Mesenteric fat pad (tissue), 1 donor: Measurements from ENCODE around the gene SYNPR. TPM values are rescaled to one million over a fixed set of nuclear protein-coding genes. Genes with fewer than 3 reads are reported as not detected.

ENCODE experiments used
- DNase-seq: peaks from one replicate; pipeline ENCODE4 v3.0.0-alpha.2; 2020; ENCODE audit warnings: low spot score
- total RNA-seq: library from RNA; stranded (reverse); fragmentation: NEBNext Ultra II Directional; extraction: Animal tissue kit (Norgen Biotek cat#: 25700); gene quantifications from one replicate; pipeline ENCODE4 v1.2.1, GENCODE V29; 2021
- donor health status: DM: yes; HTN: yes; CAD: no.

The SYNPR gene
- total RNA-seq, 1 donor from 2014 or later = not detected

DNA sequence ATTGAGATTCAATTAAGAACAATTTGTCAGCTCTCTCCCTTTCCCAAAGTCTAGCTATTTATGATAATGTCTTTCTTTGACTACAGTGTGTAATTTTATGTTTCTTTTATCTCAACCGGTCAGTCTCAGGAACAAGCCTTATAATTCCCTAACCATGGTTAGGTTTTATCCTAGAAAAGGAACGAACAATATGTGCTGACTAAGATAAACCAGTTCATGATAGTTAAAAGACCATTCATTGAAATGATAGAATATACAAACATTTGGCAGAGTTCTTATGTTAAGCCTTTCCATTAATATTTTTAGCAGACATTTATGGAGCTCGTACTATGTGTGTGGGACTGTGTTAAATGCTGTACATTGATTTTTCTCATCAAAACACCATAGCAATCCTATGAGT is 106.3 kb downstream of the SYNPR start:
- DNase-seq = no peak

DNA sequence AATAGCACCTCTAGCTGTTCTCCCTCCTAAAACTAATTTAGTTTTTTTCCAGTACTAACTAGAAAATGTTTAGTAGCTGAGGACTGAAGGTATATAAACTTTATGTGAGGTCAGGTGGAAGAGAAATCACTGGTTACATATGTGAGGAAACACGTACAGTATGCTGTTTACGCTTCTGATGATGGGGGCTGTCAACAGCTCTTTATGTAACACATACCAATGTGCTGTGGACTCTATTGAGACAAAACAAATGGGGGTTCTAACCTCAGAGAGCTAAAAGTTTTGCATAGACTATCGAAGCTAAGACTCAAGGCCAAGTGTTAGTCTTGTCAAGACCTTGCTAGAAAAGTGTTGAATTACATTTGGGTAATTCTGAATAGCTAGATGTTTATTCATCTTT is 107.5 kb downstream of the SYNPR start:
- no peak for DNase-seq

DNA sequence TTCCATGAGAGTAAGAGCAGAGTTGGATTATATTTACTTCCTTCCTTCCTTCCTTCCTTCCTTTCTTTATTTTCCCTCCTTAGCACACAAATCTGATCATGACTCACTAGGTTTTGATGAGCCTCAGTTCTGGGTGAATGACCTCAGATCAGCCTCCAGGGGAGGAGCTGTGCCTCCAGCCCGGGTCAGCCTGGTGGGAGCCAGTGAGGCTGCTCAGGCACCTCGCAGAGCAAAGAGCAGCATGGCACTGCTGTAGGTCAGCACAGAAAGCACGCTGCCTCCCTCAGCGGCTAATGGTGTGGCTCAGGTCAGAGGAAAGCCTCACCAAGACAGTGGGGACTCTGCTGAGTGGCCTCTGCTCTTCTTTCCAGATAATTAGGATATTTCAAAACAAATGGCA is 108.5 kb downstream of the SYNPR start:
- DNase-seq = no peak

DNA sequence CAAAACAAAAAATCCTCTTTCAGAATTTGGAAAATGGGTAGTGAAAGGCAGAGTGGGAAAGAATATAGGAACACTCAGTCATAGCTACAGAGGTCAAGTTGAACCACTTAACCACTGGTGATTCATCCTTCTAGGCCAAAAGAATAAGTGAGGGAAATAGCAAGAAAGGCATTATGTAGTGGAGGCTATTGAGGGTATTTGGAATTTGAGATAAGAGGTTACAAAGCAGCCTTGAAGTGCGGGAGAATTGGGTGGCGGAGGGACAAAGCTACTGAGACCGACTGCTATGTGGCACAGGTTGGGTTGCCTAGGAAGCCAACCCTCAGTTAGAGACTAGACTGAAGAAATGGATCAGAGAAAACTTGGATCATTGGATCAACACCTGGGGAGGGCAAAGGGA is 109.5 kb downstream of the SYNPR start:
- DNase-seq = no peak

DNA sequence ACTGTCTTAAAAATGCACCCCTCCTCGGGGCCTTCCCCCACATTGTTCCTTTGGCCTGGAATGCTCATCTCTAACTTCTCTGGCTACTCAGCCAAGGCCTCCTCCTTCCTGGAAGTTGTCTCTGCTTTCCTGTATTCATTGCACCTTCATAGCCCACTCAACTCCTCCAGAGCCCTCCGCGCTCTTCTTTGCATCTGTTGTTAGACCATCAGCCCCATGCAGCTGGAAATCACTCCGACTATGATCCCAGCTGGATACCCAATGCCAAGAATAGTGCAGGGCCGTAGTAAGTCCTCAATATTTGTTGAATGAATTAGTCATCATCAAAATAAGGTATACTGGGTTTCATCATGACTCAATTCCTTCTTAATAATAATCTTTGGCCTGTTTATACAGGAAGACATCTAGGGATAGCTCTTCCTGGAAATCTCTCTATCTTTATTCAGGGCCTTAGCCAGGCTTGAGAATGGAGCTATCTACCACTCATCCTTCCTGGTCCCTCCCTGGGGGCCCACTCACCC is 112.7 kb downstream of the SYNPR start:
- DNase-seq = no peak

DNA sequence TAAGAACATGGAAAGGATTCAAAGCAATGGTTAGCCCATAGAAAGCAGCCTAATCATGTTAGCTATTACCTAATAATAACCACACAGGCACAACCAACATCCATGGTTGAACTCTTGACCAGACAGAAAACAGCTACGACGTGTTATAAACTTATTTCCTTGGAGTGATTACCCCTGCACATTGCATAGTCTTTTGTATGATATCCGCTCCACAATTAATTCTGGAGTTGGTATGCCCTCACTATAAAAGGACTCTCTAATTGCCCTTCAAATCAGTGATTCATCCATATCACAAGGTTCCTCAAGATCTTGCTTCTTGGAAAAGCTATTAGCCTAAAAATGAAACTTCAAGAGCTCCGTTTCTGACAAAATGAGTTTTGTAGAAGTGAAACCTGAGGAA is 117.9 kb downstream of the SYNPR start:
- DNase-seq = no peak

DNA sequence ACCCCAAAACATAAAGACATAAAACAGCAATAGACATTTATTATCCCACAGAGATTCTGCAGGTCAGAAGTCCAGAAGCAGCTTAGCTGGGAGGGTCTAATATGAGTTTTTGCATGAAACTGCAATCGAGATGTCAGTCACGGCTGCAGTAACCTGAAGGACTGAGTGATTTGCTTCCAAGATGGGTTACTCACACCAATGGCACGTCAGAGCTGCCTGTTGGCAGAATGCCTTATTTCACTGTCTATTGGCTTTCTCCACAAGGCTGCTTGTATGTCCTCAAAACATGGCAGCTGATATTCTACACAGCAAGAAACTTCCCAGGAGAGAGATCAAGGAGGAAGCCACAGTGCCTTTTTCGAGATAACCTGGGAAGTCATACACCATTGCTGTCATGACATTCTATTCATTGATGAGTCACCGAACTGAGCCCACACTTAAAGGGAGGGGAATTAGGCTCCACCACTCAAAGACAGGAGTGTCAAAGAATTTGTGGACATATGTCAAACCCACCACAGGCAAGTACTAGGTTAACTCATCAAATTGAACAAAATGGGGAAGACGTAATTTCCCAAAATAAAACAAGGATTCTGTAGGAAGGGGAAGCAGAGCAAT is 122.2 kb downstream of the SYNPR start:
- DNase-seq = no peak

DNA sequence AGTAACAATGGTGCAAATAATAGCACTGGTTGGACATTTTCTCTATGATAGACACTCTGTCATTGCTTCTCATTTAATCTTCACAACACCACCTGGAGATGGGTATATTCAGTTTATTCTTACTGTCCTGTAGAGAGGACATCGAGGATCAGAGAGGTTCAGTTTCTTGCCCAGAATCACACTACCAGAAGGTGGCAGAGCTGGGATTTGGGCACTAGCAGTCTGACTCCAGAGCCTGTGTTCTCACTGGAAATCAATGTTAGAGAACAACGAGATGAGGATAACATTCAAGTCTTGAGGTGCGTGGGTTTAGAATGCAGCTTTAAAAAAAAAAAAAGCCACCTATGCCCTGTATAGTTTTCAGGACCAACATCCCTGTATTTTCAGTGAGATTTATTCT is 127.8 kb downstream of the SYNPR start:
- DNase-seq = no peak

DNA sequence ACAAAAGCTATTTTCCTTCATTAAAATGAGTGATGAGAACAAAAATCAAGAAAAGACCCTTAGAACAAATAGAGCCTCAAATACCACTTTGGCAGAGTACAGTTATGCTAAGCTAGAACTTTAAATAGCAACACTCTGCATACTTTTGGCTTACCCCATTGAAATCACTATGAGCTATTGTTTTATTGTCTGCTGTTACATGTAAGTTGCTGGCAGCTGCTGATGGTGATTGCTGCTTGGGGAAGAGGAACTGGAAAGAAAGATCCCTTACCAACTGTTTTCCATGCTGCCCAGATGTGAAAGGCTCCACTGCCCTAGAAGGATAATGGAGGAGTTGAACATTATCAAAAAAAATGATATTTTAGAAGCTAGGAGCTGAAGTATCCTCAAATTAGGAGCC is 135.4 kb downstream of the SYNPR start:
- DNase-seq = no peak

DNA sequence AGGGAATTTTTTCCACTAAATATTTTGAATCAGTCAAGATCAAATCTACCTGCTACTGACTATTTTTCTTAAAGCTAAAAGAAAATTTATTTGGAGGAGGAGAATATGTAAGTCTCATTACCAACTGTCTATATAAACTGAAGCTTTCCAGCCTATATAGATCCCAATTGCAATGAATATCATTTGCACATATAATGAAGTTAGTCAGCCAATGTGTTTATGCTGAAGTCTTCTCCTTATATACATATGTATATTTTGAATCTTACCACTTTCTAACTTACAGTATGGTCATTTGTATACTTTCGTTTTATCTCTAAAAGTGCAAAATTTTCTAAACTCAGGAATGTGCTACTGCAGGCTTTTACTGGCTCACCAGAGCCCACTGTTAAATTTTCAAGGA is 136.5 kb downstream of the SYNPR start:
- DNase-seq = no peak

DNA sequence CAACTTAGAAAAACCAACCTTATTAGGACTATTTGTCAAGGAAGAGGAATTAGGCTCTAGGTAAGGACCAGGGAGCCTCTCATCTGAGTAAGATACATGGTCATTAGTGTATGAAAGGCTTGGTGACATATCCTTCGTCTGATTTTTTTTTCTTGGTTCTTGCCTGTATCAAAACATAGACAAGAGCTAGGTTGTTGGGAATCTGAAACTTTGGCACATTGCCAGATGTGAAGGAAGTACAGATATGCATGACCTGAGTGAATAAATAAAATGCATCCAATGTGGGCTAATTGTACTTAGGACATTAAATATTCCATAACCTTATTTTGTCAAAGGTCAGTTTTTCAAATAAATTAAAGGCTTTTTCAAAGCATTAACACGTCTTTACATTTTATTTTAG is 151.8 kb downstream of the SYNPR start:
- DNase-seq = no peak

DNA sequence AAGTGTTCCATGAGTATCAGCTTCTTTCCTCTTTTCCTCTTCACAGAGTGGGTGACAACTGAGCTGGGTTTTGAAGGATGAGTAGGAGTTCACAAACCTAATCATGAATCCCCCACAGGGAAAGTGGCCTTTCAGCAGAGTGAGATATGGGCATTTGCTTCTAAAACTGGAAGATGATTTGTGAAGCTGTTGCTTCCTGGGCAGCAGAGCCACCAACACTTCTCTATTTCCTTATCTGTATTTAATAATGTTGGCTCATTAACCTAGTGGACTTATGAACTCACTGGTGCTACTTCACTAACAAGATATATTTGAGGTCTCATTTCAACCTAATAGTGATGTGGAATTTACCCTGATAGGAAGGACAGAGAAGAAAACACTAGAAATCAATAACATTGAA is 152.8 kb downstream of the SYNPR start:
- DNase-seq = no peak

DNA sequence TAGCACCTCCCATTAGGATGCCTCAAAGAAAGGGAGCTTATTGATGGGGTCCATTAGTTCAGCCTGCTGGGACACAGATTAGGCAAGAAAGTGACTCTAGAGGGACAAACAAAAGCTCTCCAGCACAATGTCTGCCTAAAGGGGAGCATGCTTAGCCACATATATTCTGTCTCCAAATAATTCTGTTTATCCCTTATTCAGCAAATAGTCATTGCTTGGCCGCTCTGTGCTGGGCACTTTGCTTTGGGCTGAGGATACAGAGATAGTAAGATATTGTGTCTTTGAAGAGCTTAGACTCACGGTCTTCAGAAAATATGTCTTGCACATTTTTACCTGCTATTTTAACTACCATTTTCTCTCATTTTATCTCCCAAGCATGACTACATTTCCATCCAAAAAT is 159.8 kb downstream of the SYNPR start:
- no peak for DNase-seq

DNA sequence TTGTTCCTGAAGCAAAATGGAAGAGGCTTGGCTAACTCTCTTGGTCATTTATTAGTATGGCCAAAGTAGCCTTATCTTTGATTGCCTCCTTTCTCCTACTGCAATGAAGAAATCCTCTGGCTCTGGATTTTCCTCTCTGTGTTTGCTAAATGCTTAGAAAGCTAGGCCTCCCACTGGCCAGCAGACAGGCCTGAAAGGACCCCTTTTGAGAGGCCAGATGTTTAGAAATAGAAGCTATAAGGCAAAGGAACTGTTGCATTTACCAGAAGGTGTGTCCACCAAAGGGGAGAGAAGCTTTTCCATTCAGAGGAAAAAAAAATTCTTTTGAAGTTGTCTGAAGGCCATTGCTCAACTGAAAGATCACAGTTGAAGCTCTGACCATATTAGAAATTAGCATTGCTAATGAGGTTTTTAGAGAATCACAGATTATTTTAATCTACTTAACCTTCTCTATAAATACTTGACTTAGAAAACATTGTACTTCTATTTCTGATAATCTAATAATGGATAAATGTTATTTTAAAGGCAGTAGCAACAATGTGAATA is 160.8 kb downstream of the SYNPR start:
- no peak for DNase-seq

DNA sequence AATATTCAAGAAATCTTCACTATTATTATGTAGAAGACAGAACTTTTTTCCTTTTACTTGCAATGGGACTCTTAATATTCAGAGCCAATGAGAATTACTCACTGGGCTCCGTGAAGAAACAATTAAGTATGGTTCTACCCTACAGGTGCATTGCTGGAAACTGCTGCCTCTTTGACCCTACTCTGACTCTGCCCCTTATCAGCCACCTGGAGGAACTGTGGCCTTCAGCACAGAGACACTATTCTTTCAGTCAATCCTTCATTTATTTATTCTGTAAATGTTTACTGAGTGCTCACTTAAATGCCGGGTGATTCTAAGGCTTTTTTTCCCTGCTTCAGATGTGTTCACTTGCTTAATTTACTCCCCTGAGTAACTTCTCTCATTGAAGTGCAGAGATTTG is 163.2 kb downstream of the SYNPR start:
- DNase-seq = no peak

DNA sequence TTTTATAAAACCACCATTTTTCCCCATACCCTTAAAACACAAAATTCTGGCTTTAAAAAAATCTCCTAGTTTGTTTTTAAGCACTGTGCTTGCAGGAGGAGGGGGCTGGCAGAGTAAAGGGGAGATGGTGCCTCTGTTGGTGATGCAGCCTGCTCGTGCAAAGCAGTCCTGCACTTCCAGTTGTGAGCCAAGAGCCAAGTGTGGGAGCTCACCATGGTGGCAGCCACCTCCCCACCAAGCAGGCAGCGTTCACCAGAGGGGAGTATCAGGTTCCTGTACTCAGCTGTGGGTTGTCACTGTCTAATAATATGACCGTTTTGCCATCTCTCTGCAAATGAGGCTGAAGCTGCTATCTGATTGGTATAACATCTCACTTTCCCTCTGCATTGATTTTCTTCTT is 164.8 kb downstream of the SYNPR start:
- DNase-seq = no peak

DNA sequence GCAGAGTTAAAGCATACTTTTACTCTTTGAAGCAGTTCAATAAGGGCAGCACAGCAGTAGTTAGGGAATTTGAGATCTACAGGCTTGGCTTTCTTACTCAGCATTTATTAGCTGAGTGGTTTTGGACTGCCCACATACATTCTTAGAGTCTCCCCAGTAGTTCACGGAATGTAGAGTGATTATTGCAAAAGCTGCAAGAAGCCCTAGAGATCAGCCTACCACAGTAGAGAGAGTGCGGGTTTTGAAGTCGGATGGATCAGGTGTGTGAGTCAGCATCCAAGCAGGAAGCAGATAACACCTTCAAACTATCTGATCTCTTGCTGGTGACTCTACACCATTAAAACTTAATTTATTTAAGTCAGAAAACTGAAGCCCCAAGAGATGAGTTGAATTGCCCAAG is 171.9 kb downstream of the SYNPR start:
- no peak for DNase-seq

DNA sequence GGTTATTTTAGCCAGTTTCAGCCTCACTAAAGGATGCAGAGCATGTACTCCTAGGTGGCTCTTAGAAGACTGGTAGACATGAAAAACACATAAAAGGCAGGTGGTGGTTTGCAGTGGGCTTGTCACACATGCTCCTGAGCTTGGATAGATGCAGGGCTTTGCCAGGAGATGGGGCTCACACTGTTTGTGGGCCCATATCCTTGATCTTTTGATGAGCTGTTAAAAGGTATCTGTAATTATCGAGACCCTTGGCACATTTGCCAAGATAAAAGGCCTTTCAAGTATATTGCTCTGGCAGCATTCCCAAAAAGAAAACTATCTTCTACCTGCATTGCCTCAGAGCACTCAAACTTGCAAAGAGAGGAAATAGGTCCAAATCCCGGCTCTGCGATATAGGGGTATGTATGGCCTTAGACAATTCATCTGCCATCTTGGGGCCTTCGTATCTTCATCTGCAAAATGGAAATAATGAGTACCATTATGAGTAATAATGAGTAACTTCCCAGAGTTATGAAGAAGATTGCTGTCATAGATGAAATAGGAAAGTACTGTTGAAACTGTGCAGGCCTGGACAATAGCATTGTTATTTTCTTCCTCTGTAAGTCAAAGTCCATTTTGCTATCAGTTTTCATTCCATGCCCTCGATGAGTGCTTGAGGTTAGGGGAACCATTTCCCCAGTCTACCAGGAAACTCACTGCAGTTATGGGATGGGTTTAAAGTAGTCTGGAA is 172.7 kb downstream of the SYNPR start:
- DNase-seq = no peak

DNA sequence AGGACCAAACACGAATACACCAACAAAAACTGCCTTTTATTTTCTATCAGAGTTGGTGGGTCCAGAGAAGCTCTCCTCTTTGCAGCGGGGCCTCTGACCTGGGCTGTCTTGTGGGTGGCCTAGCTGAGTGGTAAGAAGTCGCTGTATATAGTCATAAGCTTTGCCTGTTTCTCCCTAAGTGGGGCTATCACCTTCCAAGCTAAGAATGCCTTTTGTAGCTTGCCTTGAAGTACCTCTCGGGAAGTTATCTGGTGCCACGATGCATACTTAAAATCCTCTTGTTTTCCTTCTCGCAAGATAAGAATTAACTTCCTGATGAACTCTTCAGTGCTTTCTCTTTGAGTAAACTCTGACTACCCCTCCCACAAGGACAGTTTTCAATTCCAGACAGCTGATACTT is 178.8 kb downstream of the SYNPR start:
- DNase-seq = no peak

DNA sequence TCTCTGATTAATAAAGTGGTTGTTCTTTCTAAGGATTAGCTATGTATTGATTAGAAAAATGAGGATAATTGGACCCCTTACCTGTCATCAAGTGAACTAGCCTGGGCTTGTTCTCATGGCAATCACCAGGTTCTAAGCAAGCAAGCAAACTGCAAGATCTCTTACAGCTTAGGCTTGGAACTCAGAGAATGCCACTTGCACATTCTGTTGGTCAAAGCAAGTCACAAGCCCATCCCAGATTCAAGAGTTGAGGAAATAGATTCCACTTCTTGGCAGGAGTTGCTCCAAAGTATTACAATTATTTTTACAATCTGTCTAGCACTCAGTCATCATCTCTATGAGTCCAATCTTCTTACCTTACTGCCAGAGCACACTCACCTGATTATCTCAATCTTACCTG is 180.3 kb downstream of the SYNPR start:
- no peak for DNase-seq

DNA sequence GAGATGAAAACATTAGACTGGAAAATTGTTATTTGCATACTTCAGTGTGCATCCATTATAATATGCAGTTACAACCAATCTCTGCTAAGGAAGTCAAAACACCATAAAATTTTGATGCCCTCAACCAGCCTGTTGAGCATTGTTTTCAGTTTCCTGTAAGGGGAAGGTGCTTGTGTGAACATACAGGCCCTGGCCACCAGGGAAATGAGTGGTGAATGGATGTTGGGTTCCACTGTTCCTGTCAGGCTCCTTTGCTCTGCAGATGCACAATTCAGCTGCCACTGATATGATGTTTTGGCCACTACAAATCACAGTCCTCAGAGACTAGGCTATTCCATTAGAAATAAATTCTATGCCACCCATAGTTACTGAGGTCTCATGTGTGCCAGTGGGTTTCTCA is 184.6 kb downstream of the SYNPR start:
- DNase-seq = no peak

DNA sequence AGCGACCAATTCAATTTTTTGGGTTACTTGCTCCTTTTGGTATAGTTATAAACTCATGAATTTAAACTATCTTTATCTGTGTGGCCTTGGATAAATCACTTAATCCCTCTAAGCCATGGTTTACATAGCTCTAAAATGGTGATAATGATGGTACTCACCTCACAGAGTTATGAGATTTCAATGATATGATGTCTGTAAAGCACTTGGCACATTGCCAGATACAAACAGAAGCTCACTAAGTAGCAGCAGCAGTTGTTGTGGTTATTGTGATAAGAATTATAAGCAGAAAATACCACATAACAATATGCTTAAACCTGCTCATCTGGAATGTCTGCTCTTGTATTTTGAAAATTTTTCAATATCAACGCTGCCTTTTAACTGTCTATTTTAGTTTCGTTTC is 189.3 kb downstream of the SYNPR start:
- DNase-seq = no peak

DNA sequence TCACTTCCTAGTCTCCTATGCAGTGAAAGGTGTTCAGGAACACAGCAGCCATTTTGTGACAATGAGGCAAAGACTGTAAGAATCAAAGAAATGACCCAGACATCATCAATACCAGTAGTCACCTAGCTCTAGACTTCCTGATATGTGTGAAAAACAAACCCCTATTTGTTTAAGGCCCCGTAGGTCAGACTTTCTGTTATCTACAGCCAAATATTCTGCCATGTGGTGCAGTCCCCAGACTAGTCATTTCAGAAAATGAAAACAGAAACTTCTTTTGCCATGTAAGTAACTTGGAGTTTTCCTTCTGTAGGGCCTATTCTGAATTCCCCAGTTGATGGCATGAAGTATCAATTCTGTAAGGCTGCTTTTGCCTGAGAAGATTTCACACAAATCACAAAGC is 192.6 kb downstream of the SYNPR start:
- no peak for DNase-seq
